WTC11 (cell line): Measurements from ENCODE around the gene FLT1. TPM values are rescaled to one million over a fixed set of nuclear protein-coding genes. Genes with fewer than 3 reads are reported as not detected.

ENCODE experiments used
- ATAC-seq: fragments of 200-7000 bp; cut with Tn5 transposase; 2 replicates; pipeline ENCODE4 v1.10.0; 2021; ENCODE audit warnings: mild to moderate bottlenecking, moderate library complexity
- CTCF ChIA-PET: fragments of 300-600 bp; sonication (Branson Sonifier 250); formaldehyde crosslinking; loops from one replicate; lab custom pipeline; 2021; ENCODE audit warnings: antibody characterized with exemption; lab: Charles Lee
- POLR2A ChIA-PET: fragments of 350-600 bp; sonication (Branson Sonifier 250); formaldehyde crosslinking; loops from one replicate; lab custom pipeline; 2021; ENCODE audit warnings: antibody characterized with exemption; lab: Charles Lee
- DNase-seq: peaks from one replicate; pipeline ENCODE4 v3.0.0; 2021; ENCODE audit warnings: low spot score
- H3K27ac Mint-ChIP-seq: 2 replicates; pipeline ENCODE4 v1.8.0; 2021; ENCODE audit warnings: mixed read lengths
- H3K27me3 Mint-ChIP-seq: 2 replicates; pipeline ENCODE4 v1.8.0; 2021; ENCODE audit warnings: low read depth, mild to moderate bottlenecking, moderate library complexity, mixed read lengths
- H3K36me3 Mint-ChIP-seq: 2 replicates; pipeline ENCODE4 v1.8.0; 2021; ENCODE audit warnings: mixed read lengths
- H3K4me1 Mint-ChIP-seq: 2 replicates; pipeline ENCODE4 v1.8.0; 2022; ENCODE audit warnings: mixed read lengths
- H3K4me3 Mint-ChIP-seq: 2 replicates; pipeline ENCODE4 v1.8.0; 2021; ENCODE audit warnings: mild to moderate bottlenecking, moderate library complexity, mixed read lengths
- H3K9me3 Mint-ChIP-seq: 2 replicates; pipeline ENCODE4 v1.8.0; 2021; ENCODE audit warnings: mixed read lengths
- ATF1 ChIP-seq: sonication (generic); formaldehyde crosslinking; IDR thresholded peaks from 2 replicates; pipeline ENCODE4 v1.8.1; 2023; ENCODE audit warnings: mild to moderate bottlenecking, moderate library complexity, missing genetic modification reagents
- EMX1 ChIP-seq: fragments of 250-450 bp; sonication (Bioruptor Pico); IDR thresholded peaks from 2 replicates; pipeline ENCODE4 v1.8.0; 2021; ENCODE audit warnings: mild to moderate bottlenecking
- ESRRA ChIP-seq: sonication (generic); formaldehyde crosslinking; IDR thresholded peaks from 2 replicates; pipeline ENCODE4 v1.8.1; 2022; ENCODE audit warnings: mild to moderate bottlenecking, missing genetic modification reagents, borderline replicate concordance
- FOXJ3 ChIP-seq: sonication (generic); formaldehyde crosslinking; IDR thresholded peaks from 2 replicates; pipeline ENCODE4 v1.9.0; 2021; ENCODE audit warnings: missing genetic modification reagents, mild to moderate bottlenecking, borderline replicate concordance
- JUN ChIP-seq: sonication (generic); formaldehyde crosslinking; IDR thresholded peaks from 2 replicates; pipeline ENCODE4 v1.8.0; 2023; ENCODE audit warnings: mild to moderate bottlenecking, missing genetic modification reagents
- MXD4 ChIP-seq: fragments of 250-450 bp; sonication (Bioruptor Pico); IDR thresholded peaks from 2 replicates; pipeline ENCODE4 v1.8.0; 2021; ENCODE audit warnings: mild to moderate bottlenecking, moderate library complexity, borderline replicate concordance
- MYBL2 ChIP-seq: sonication (generic); formaldehyde crosslinking; IDR thresholded peaks from 2 replicates; pipeline ENCODE4 v1.8.1; 2023; ENCODE audit warnings: mild to moderate bottlenecking, moderate library complexity, missing genetic modification reagents
- NFE2L1 ChIP-seq: sonication (generic); formaldehyde crosslinking; IDR thresholded peaks from 2 replicates; pipeline ENCODE4 v1.8.1; 2023; ENCODE audit warnings: missing genetic modification reagents
- RORB ChIP-seq: fragments of 250-450 bp; sonication (Bioruptor Pico); IDR thresholded peaks from 2 replicates; pipeline ENCODE4 v1.9.0; 2021; ENCODE audit warnings: mild to moderate bottlenecking
- ZNF416 ChIP-seq: fragments of 250-450 bp; sonication (Bioruptor Pico); IDR thresholded peaks from 2 replicates; pipeline ENCODE4 v1.9.0; 2021; ENCODE audit warnings: mild to moderate bottlenecking, inconsistent platforms
- total RNA-seq: library from RNA; stranded (reverse); gene quantifications from 3 replicates; pipeline ENCODE4 v1.2.3, GENCODE V29; 2021
- TF ChIP-seq, protein P1 (sequence below): sonication (generic); formaldehyde crosslinking; IDR thresholded peaks from 2 replicates; pipeline ENCODE4 v1.8.0; 2022; ENCODE audit warnings: missing genetic modification reagents
- TF ChIP-seq, protein P2 (sequence below): sonication (generic); formaldehyde crosslinking; IDR thresholded peaks from 2 replicates; pipeline ENCODE4 v1.8.1; 2023; ENCODE audit warnings: mild to moderate bottlenecking, missing genetic modification reagents, borderline replicate concordance
- TF ChIP-seq, protein P3 (sequence below): sonication (generic); formaldehyde crosslinking; IDR thresholded peaks from 2 replicates; pipeline ENCODE4 v1.8.1; 2023; ENCODE audit warnings: mild to moderate bottlenecking, missing genetic modification reagents
- TF ChIP-seq, protein P4 (sequence below): fragments of 250-450 bp; sonication (Bioruptor Pico); IDR thresholded peaks from 2 replicates; pipeline ENCODE4 v1.8.0; 2021; ENCODE audit warnings: mild to moderate bottlenecking
- TF ChIP-seq, protein P5 (sequence below): sonication (generic); formaldehyde crosslinking; IDR thresholded peaks from 2 replicates; pipeline ENCODE4 v1.8.0; 2023; ENCODE audit warnings: missing genetic modification reagents
- TF ChIP-seq, protein P6 (sequence below): fragments of 250-450 bp; sonication (Bioruptor Pico); IDR thresholded peaks from 2 replicates; pipeline ENCODE4 v1.9.0; 2021; ENCODE audit warnings: moderate library complexity, mild to moderate bottlenecking, inconsistent platforms, borderline replicate concordance
- TF ChIP-seq, protein P7 (sequence below): sonication (generic); formaldehyde crosslinking; IDR thresholded peaks from 2 replicates; pipeline ENCODE4 v1.8.0; 2022; ENCODE audit warnings: mild to moderate bottlenecking, missing genetic modification reagents
- TF ChIP-seq, protein P8 (sequence below): sonication (generic); formaldehyde crosslinking; IDR thresholded peaks from 2 replicates; pipeline ENCODE4 v1.8.0; 2022; ENCODE audit warnings: mild to moderate bottlenecking, missing genetic modification reagents

The FLT1 gene
- total RNA-seq, 1 experiment from 2014 or later: 66.3 TPM

DNA sequence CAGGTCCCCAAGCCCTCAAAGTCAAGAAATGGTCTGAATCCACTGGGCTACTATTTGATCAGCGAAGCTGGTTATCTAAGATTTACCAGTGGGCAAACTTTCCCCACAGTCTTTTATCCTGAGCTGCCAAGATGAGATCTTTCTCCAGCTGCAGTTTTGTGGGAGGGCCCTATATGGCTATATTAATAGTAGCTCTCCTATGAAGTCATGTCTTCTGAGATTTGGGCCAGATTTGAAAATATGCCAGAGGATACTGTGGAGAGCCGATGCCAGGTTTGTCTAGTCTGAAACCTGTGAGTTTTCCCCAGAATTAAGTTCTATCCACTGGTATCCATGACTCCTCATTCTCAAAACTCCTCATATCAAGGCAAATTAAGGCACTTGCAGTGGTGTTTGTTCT, 173.2 kb downstream of the FLT1 start:
- TF ChIP-seq RORB (CRISPR knock-in tag) (no peak), MXD4 (CRISPR knock-in tag) (no peak), EMX1 (CRISPR knock-in tag) (no peak), JUN (CRISPR knock-in tag) (no peak)
- TF ChIP-seq, protein P1, sequence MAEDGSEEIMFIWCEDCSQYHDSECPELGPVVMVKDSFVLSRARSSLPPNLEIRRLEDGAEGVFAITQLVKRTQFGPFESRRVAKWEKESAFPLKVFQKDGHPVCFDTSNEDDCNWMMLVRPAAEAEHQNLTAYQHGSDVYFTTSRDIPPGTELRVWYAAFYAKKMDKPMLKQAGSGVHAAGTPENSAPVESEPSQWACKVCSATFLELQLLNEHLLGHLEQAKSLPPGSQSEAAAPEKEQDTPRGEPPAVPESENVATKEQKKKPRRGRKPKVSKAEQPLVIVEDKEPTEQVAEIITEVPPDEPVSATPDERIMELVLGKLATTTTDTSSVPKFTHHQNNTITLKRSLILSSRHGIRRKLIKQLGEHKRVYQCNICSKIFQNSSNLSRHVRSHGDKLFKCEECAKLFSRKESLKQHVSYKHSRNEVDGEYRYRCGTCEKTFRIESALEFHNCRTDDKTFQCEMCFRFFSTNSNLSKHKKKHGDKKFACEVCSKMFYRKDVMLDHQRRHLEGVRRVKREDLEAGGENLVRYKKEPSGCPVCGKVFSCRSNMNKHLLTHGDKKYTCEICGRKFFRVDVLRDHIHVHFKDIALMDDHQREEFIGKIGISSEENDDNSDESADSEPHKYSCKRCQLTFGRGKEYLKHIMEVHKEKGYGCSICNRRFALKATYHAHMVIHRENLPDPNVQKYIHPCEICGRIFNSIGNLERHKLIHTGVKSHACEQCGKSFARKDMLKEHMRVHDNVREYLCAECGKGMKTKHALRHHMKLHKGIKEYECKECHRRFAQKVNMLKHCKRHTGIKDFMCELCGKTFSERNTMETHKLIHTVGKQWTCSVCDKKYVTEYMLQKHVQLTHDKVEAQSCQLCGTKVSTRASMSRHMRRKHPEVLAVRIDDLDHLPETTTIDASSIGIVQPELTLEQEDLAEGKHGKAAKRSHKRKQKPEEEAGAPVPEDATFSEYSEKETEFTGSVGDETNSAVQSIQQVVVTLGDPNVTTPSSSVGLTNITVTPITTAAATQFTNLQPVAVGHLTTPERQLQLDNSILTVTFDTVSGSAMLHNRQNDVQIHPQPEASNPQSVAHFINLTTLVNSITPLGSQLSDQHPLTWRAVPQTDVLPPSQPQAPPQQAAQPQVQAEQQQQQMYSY: no peak
- TF ChIP-seq, protein P2, sequence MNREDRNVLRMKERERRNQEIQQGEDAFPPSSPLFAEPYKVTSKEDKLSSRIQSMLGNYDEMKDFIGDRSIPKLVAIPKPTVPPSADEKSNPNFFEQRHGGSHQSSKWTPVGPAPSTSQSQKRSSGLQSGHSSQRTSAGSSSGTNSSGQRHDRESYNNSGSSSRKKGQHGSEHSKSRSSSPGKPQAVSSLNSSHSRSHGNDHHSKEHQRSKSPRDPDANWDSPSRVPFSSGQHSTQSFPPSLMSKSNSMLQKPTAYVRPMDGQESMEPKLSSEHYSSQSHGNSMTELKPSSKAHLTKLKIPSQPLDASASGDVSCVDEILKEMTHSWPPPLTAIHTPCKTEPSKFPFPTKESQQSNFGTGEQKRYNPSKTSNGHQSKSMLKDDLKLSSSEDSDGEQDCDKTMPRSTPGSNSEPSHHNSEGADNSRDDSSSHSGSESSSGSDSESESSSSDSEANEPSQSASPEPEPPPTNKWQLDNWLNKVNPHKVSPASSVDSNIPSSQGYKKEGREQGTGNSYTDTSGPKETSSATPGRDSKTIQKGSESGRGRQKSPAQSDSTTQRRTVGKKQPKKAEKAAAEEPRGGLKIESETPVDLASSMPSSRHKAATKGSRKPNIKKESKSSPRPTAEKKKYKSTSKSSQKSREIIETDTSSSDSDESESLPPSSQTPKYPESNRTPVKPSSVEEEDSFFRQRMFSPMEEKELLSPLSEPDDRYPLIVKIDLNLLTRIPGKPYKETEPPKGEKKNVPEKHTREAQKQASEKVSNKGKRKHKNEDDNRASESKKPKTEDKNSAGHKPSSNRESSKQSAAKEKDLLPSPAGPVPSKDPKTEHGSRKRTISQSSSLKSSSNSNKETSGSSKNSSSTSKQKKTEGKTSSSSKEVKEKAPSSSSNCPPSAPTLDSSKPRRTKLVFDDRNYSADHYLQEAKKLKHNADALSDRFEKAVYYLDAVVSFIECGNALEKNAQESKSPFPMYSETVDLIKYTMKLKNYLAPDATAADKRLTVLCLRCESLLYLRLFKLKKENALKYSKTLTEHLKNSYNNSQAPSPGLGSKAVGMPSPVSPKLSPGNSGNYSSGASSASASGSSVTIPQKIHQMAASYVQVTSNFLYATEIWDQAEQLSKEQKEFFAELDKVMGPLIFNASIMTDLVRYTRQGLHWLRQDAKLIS (CRISPR knock-in tag): no peak
- TF ChIP-seq, protein P3, sequence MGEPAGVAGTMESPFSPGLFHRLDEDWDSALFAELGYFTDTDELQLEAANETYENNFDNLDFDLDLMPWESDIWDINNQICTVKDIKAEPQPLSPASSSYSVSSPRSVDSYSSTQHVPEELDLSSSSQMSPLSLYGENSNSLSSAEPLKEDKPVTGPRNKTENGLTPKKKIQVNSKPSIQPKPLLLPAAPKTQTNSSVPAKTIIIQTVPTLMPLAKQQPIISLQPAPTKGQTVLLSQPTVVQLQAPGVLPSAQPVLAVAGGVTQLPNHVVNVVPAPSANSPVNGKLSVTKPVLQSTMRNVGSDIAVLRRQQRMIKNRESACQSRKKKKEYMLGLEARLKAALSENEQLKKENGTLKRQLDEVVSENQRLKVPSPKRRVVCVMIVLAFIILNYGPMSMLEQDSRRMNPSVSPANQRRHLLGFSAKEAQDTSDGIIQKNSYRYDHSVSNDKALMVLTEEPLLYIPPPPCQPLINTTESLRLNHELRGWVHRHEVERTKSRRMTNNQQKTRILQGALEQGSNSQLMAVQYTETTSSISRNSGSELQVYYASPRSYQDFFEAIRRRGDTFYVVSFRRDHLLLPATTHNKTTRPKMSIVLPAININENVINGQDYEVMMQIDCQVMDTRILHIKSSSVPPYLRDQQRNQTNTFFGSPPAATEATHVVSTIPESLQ (CRISPR knock-in tag): no peak
- DNase-seq (no peak), ATAC-seq (no peak)
- Mint-ChIP-seq H3K9me3 (no peaks in the 10 kb centered on the region), H3K4me3 (no peak overlapping the region), H3K27ac (no peak overlapping the region), H3K4me1 (peaks cover 11% of the 10 kb centered on the region; the same call in 1 of the 2 replicates), H3K27me3 (no peaks in the 10 kb centered on the region), H3K36me3 (peaks cover 34% of the 10 kb centered on the region)
- ChIA-PET CTCF (no interaction called here), POLR2A (no interaction called here)

DNA sequence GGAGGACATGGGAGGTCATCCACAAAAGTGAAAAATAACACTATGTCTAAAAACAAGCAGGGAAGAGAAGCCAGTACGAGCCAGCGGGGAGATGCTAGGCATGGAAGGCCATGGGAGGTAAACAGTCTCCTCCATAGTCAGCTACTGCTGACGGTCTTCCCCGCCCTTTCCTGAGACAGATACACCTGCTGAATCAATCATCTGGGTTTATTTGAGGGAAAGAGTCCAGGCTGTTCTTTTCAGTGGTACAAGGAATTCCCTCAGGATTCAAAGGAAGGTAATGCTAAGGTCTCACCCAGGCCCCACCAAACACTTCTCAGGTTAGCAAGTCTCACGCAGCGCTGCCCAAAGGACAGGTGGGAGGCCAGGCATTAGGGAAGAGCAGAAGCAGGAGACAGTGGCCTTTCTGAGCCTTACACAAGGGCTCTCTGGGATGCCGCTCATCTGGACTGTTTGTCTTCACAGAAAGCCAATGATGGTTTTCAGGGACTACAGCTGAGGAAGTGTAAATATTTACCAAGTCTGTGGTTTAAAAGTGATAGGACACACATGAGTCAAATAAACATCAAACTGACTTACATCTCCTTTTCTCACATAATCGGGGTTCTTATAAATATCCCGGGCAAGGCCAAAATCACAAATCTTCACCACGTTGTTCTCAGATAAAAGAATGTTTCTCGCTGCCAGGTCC, 173.9 kb downstream of the FLT1 start:
- POLR2A ChIA-PET: no interaction called here
- no peak overlapping the region for H3K27ac Mint-ChIP-seq
- no peak for DNase-seq
- CTCF ChIA-PET: no interaction called here
- H3K27me3 Mint-ChIP-seq: no peaks in the 10 kb centered on the region
- no peak for ATAC-seq
- peaks cover 37% of the 10 kb centered on the region for H3K36me3 Mint-ChIP-seq
- no peak overlapping the region for H3K4me3 Mint-ChIP-seq
- H3K4me1 Mint-ChIP-seq: peaks cover 11% of the 10 kb centered on the region; the same call in 1 of the 2 replicates
- no peaks in the 10 kb centered on the region for H3K9me3 Mint-ChIP-seq
- TF ChIP-seq ATF1 (CRISPR knock-in tag) (no peak), FOXJ3 (no peak), NFE2L1 (CRISPR knock-in tag) (no peak), ESRRA (CRISPR knock-in tag) (no peak), MYBL2 (CRISPR knock-in tag) (no peak), ZNF416 (CRISPR knock-in tag) (no peak)
- TF ChIP-seq, protein P4, sequence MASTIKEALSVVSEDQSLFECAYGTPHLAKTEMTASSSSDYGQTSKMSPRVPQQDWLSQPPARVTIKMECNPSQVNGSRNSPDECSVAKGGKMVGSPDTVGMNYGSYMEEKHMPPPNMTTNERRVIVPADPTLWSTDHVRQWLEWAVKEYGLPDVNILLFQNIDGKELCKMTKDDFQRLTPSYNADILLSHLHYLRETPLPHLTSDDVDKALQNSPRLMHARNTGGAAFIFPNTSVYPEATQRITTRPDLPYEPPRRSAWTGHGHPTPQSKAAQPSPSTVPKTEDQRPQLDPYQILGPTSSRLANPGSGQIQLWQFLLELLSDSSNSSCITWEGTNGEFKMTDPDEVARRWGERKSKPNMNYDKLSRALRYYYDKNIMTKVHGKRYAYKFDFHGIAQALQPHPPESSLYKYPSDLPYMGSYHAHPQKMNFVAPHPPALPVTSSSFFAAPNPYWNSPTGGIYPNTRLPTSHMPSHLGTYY (CRISPR knock-in tag): no peak
- TF ChIP-seq, protein P5, sequence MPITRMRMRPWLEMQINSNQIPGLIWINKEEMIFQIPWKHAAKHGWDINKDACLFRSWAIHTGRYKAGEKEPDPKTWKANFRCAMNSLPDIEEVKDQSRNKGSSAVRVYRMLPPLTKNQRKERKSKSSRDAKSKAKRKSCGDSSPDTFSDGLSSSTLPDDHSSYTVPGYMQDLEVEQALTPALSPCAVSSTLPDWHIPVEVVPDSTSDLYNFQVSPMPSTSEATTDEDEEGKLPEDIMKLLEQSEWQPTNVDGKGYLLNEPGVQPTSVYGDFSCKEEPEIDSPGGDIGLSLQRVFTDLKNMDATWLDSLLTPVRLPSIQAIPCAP (CRISPR knock-in tag): no peak
- TF ChIP-seq, protein P6, sequence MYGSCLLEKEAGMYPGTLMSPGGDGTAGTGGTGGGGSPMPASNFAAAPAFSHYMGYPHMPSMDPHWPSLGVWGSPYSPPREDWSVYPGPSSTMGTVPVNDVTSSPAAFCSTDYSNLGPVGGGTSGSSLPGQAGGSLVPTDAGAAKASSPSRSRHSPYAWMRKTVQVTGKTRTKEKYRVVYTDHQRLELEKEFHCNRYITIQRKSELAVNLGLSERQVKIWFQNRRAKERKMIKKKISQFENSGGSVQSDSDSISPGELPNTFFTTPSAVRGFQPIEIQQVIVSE (CRISPR knock-in tag): no peak
- TF ChIP-seq, protein P7, sequence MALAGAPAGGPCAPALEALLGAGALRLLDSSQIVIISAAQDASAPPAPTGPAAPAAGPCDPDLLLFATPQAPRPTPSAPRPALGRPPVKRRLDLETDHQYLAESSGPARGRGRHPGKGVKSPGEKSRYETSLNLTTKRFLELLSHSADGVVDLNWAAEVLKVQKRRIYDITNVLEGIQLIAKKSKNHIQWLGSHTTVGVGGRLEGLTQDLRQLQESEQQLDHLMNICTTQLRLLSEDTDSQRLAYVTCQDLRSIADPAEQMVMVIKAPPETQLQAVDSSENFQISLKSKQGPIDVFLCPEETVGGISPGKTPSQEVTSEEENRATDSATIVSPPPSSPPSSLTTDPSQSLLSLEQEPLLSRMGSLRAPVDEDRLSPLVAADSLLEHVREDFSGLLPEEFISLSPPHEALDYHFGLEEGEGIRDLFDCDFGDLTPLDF (CRISPR knock-in tag): no peak
- TF ChIP-seq, protein P8, sequence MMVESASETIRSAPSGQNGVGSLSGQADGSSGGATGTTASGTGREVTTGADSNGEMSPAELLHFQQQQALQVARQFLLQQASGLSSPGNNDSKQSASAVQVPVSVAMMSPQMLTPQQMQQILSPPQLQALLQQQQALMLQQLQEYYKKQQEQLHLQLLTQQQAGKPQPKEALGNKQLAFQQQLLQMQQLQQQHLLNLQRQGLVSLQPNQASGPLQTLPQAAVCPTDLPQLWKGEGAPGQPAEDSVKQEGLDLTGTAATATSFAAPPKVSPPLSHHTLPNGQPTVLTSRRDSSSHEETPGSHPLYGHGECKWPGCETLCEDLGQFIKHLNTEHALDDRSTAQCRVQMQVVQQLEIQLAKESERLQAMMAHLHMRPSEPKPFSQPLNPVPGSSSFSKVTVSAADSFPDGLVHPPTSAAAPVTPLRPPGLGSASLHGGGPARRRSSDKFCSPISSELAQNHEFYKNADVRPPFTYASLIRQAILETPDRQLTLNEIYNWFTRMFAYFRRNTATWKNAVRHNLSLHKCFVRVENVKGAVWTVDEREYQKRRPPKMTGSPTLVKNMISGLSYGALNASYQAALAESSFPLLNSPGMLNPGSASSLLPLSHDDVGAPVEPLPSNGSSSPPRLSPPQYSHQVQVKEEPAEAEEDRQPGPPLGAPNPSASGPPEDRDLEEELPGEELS (CRISPR knock-in tag): no peak
